HG03039 (cell line): ENCODE data around the gene C12orf50.
"Not testable (repeated sequence)": the region's sequence is repeated elsewhere in the genome, so short reads cannot be mapped to it uniquely, and the experiment has no call there.

Experiments
- ATAC-seq: cut with Tn5 transposase; IDR thresholded peaks from one replicate; pipeline ENCODE4 v1.9.1; 2021; ENCODE audit warnings: mild to moderate bottlenecking, moderate library complexity; ENCODE audit not compliant: unreplicated experiment

Gene C12orf50

GRCh38 chr12:87991483-87991882 is 37.7 kb downstream of the C12orf50 start:
- no peak for ATAC-seq

GRCh38 chr12:87988534-87988933 is 40.7 kb downstream of the C12orf50 start:
- no peak for ATAC-seq

GRCh38 chr12:87985069-87985675 is 44.0 kb downstream of the C12orf50 start:
- ATAC-seq = no peak

- ATAC-seq = no peak
Observed at GRCh38 chr12:87982208-87982607, 47.0 kb downstream of the C12orf50 start.

- no peak for ATAC-seq
Observed at GRCh38 chr12:87981495-87981894, 47.7 kb downstream of the C12orf50 start.

- no peak for ATAC-seq
Observed at GRCh38 chr12:87975879-87976278, 53.3 kb downstream of the C12orf50 start.

GRCh38 chr12:87967871-87968270 is 61.3 kb downstream of the C12orf50 start:
- no peak for ATAC-seq

GRCh38 chr12:87960566-87960965 is 68.6 kb downstream of the C12orf50 start:
- ATAC-seq = no peak

- not testable (repeated sequence) for ATAC-seq
Observed at GRCh38 chr12:87954028-87954427, 75.2 kb downstream of the C12orf50 start.

- ATAC-seq = no peak
Observed at GRCh38 chr12:87953256-87953860, 75.8 kb downstream of the C12orf50 start.

GRCh38 chr12:87952850-87953249 is 76.4 kb downstream of the C12orf50 start:
- no peak for ATAC-seq

- no peak for ATAC-seq
Observed at GRCh38 chr12:87952223-87952622, 77.0 kb downstream of the C12orf50 start.

GRCh38 chr12:87943762-87944161 is 85.4 kb downstream of the C12orf50 start:
- no peak for ATAC-seq

- no peak for ATAC-seq
Observed at GRCh38 chr12:87943023-87943422, 86.2 kb downstream of the C12orf50 start.

GRCh38 chr12:87939182-87939581 is 90.0 kb downstream of the C12orf50 start:
- ATAC-seq = no peak

GRCh38 chr12:87935216-87935615 is 94.0 kb downstream of the C12orf50 start:
- ATAC-seq = no peak

- no peak for ATAC-seq
Observed at GRCh38 chr12:87933991-87934390, 95.2 kb downstream of the C12orf50 start.

- ATAC-seq = no peak
Observed at GRCh38 chr12:87931812-87932211, 97.4 kb downstream of the C12orf50 start.

- no peak for ATAC-seq
Observed at GRCh38 chr12:87930627-87931026, 98.6 kb downstream of the C12orf50 start.
